NCI-H510A treated with DMSO at 0.1 percent for 48 hours (cell line): ENCODE measurements around the gene PADI6.

Experiments used
- DNase-seq: peaks from one replicate; lab custom pipeline; 2025; lab: John Stamatoyannopoulos, UW

The PADI6 gene

GRCh38 chr1:17436380-17437174 lies 64.6 kb downstream of the PADI6 start:
- DNase-seq: no peak

GRCh38 chr1:17437260-17437579 lies 65.2 kb downstream of the PADI6 start:
- DNase-seq: no peak

GRCh38 chr1:17437580-17438317 lies 65.8 kb downstream of the PADI6 start:
- DNase-seq: no peak

GRCh38 chr1:17438318-17439249 lies 66.6 kb downstream of the PADI6 start:
- peak; percentile 33 for DNase-seq

- DNase-seq: peak; percentile 72
These were observed 67.5 kb downstream of the PADI6 start, which contains the start of gene RCC2 for GRCh38 chr1:17439250-17440073. Gene RCC2, minus strand, starts transcription at chr1:17439677. Its CDS starts 1,163 bp downstream, at chr1:17438514.

GRCh38 chr1:17440074-17440826 lies 68.3 kb downstream of the PADI6 start:
- DNase-seq: no peak

- no peak for DNase-seq
These were observed 68.8 kb downstream of the PADI6 start for GRCh38 chr1:17440827-17441168.

- peak; percentile 47 for DNase-seq
These were observed 69.4 kb downstream of the PADI6 start for GRCh38 chr1:17441265-17441992.

GRCh38 chr1:17441993-17442357 lies 70.0 kb downstream of the PADI6 start:
- no peak for DNase-seq

- no peak for DNase-seq
These were observed 70.8 kb downstream of the PADI6 start for GRCh38 chr1:17442841-17443240.

GRCh38 chr1:17447501-17447992 lies 75.6 kb downstream of the PADI6 start:
- no peak for DNase-seq
